ENCODE data around the gene EXOC3L1. TPM values are rescaled to one million over a fixed set of nuclear protein-coding genes. Genes with fewer than 3 reads are reported as not detected.

The EXOC3L1 gene
- total RNA-seq, 1 donor: under 0.01 TPM

- DNase-seq (ENCODE audit: low read depth in 2 of 3, low spot score in 2 of 3): no peak
These were observed 23.3 kb downstream of the EXOC3L1 start for GRCh38 chr16:67166598-67167168.

- no peak for DNase-seq (ENCODE audit: low read depth in 2 of 3, low spot score in 2 of 3)
These were observed 23.8 kb downstream of the EXOC3L1 start for GRCh38 chr16:67166110-67166547.

- no peak for DNase-seq (ENCODE audit: low read depth in 2 of 3, low spot score in 2 of 3)
These were observed 24.5 kb downstream of the EXOC3L1 start for GRCh38 chr16:67165121-67166078.

- no peak for DNase-seq (ENCODE audit: low read depth in 2 of 3, low spot score in 2 of 3)
These were observed 25.3 kb downstream of the EXOC3L1 start, which contains the start of gene HSF4 for GRCh38 chr16:67164599-67165061. TSS of gene HSF4 (plus strand) at chr16:67164745. CDS start at chr16:67164812, 67 bp downstream.

- DNase-seq (ENCODE audit: low read depth in 2 of 3, low spot score in 2 of 3): no peak
These were observed 25.9 kb downstream of the EXOC3L1 start for GRCh38 chr16:67163999-67164558.

GRCh38 chr16:67163164-67163998 lies 26.6 kb downstream of the EXOC3L1 start:
- DNase-seq (ENCODE audit: low read depth in 2 of 3, low spot score in 2 of 3): no peak

- no peak for DNase-seq (ENCODE audit: low read depth in 2 of 3, low spot score in 2 of 3)
These were observed 27.3 kb downstream of the EXOC3L1 start for GRCh38 chr16:67162506-67163163.

GRCh38 chr16:67161595-67162058 lies 28.3 kb downstream of the EXOC3L1 start:
- DNase-seq (ENCODE audit: low read depth in 2 of 3, low spot score in 2 of 3): no peak

GRCh38 chr16:67158637-67159600 lies 31.0 kb downstream of the EXOC3L1 start:
- peak in 1 of 3 donors; percentile 62 for DNase-seq (ENCODE audit: low read depth in 2 of 3, low spot score in 2 of 3)

GRCh38 chr16:67157892-67158635 lies 31.9 kb downstream of the EXOC3L1 start:
- DNase-seq (ENCODE audit: low read depth in 2 of 3, low spot score in 2 of 3): no peak

- no peak for DNase-seq (ENCODE audit: low read depth in 2 of 3, low spot score in 2 of 3)
These were observed 32.7 kb downstream of the EXOC3L1 start for GRCh38 chr16:67157106-67157748.

GRCh38 chr16:67156143-67156844 lies 33.6 kb downstream of the EXOC3L1 start:
- DNase-seq (ENCODE audit: low read depth in 2 of 3, low spot score in 2 of 3): no peak

- DNase-seq (ENCODE audit: low read depth in 2 of 3, low spot score in 2 of 3): peak; percentile 70 to 84 (median 76)
These were observed 34.4 kb downstream of the EXOC3L1 start for GRCh38 chr16:67155295-67156142.

- DNase-seq (ENCODE audit: low read depth in 2 of 3, low spot score in 2 of 3): no peak
These were observed 35.2 kb downstream of the EXOC3L1 start for GRCh38 chr16:67154578-67155294.

- no peak for DNase-seq (ENCODE audit: low read depth in 2 of 3, low spot score in 2 of 3)
These were observed 38.4 kb downstream of the EXOC3L1 start for GRCh38 chr16:67151431-67152097.
